GM18861 (cell line): ENCODE results near the gene SRRT.
A peak's percentile ranks its signal among the peaks of the same experiment; 100 is the strongest.

Experiments used
- ATAC-seq: cut with Tn5 transposase; IDR thresholded peaks from one replicate; pipeline ENCODE4 v1.9.1; 2021; ENCODE audit not compliant: unreplicated experiment

SRRT gene

GRCh38 chr7:100874577-100875355 is at the start of gene SRRT:
SRRT (plus strand) TSS chr7:100875103; CDS start chr7:100875591, 488 bp downstream.
- ATAC-seq: peak; percentile 85

DNA sequence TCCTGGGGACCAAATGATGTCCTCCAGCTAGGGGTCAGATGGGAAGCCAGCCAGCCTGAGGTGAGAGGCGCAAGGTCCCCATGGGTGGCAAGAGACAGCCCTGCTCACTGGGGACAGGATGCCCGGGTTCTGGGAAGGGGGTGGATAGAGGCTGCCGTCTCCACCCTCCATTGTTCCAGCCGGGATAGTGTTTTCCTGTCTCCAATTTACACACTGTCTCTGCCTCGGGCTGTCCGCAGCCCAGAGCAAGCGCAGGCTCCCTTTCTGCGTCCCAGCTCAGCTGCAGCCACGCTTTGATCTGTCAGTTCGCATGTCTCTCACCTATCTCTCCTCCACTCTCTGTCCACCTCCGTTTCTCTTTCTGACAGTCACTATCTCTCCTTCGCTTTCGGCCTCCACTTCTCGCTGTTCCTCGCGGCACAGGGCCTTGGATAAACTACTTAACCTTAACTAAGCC is 49.7 kb upstream of the SRRT start:
- ATAC-seq: no peak

DNA sequence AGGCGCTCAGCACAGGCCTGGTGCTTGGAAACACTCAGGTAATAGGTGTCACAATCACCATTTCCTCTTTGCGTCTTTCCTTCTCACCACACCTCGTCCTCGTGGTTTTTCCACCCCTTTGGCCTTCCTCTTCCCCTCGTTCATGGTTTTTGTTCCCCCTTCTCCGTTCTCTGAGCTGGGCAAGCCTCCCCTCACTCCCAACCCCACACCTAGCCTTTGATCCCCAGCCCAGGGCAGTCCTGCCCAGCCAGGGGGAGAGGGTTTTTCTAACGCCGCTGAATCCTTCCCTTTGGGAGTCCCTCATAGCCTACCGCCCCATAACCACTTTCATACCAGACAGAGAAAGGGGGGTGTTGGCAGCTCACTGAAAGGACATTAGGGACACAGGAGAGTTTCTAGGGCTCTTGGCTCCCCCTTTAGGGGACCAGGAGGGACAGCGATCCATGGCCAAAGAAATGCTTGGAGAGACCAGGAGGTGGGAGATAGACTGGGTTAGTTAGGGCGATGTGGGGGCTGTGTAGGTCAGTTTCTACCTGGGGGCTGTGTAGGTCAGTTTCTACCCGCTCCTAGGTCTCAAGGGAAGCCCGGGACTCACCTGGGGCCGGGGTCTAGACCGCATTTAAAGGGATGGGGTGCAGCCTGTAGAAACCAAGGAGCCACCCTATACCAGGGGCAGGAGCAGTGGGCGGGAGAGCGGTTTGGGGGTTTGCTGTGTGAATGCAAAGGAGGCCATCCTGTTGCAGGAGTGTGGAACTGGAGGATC is 49.0 kb upstream of the SRRT start:
- no peak for ATAC-seq

- no peak for ATAC-seq
These were observed 48.2 kb upstream of the SRRT start for GRCh38 chr7:100826514-100827329.

GRCh38 chr7:100827330-100828226 is 47.3 kb upstream of the SRRT start, which contains the start of gene EPHB4:
EPHB4 (minus strand) TSS chr7:100827523; CDS start chr7:100827030, 493 bp downstream.
- ATAC-seq: no peak

DNA sequence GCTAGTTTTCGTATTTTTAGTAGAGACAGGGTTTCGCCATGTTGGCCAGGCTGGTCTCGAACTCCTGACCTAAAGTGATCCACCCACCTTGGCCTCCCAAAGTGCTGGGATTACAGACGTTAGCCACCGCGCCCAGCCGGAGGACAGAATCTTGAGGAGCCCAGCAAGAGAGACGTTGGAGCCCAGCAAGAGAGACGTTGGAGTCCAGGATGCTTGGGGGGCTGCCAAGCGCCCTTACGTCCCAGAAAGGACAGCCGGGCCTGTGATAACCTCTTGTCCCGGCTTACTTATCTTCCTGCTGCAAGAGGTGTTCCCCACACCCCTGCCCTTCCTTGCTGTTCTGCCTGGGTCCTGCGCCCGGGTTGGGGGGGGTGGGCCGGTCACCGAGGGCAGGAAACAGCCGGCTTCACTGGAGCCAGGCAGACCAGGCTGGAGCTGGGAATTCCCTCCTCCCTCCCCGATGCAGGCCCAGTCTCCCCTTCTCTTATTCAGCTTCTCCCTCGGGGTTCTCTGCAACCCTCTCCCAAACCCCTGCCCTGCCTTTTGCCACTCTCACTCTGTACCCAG is 45.7 kb upstream of the SRRT start:
- no peak for ATAC-seq

GRCh38 chr7:100830396-100830795 is 44.5 kb upstream of the SRRT start:
- no peak for ATAC-seq

DNA sequence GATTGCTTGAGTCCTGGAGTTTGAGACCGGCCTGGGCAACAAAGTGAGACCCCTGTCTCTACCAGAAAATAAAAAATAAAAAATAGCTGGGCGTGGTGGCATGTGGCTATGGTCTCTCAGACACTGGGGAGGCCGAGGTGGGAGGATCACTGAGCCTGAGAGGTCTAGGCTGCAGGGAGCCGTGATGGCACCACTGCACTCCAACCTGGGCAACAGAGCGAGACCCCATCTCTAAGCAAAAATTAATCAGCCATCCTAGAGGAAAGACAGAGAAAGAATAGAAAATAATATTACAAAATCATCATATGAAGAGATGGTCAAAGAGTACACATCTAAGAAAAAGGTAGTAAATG is 42.6 kb upstream of the SRRT start:
- no peak for ATAC-seq

- ATAC-seq: no peak
These were observed 38.7 kb upstream of the SRRT start for GRCh38 chr7:100835903-100836811.

GRCh38 chr7:100836812-100837098 is 38.1 kb upstream of the SRRT start:
- no peak for ATAC-seq

GRCh38 chr7:100837099-100837836 is 37.6 kb upstream of the SRRT start:
- peak; percentile 70 for ATAC-seq

- ATAC-seq: no peak
These were observed 35.5 kb upstream of the SRRT start for GRCh38 chr7:100839361-100839760.

- no peak for ATAC-seq
These were observed 34.3 kb upstream of the SRRT start for GRCh38 chr7:100840470-100841100.

DNA sequence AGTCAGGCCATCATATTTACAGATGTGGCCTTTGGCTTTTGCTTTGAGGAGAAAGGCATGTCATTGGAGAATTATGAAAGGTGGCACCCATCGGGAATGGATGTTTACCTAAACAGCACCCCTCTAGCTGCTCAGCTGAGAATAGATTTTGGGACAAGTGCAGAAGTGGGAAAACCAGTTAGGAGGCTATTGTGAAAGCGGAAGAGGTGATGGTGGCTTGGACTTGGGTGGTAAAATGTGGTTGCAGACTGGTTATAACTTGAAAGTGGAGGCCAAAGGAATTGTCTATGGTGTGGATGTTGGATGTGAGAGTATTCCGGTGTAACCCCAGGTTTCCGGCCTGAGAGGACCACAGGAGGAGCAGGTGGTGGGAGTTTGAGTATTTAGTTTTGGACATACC is 27.5 kb upstream of the SRRT start:
- ATAC-seq: no peak

DNA sequence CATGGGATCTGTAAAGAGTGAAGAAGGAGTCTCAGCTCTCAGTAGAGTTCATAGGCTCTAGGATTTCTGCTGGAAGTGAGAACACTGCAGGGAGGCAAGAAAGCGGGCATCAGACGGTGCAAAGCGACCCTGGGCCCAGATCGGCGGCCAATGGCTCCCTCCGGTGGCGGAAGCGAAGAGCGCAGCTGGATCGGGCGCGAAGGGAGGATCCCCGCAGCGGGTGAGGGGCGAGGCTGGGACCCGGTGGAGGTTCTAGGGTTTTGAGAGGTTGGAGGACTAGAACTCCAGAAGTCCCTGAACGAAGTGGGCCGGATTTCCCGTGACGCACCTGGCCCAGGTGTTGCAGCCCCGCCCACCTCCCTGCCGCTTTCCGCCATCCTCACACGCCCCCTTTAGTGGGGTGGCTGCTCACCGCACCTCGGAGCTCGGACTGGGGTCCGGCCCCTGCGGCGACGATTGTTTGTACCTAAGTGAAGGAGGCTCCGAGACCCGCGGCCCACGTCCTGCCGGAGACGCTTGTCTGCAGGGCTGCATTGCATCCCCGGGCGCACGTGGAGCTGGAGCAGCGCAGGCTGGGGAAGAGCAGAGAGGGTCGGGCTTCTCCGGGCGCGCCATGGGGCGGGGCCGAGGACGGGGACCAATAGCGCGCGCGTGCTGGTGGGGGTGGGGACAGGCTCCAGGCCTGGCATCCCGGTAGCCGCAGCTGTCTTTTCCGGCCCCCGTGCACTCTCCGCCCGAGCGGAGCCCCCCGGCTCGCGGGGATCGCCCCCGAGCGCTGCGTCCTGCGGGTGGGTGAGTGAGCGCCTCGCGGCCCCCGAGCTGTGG is 22.6 kb upstream of the SRRT start, which contains the start of gene SLC12A9:
SLC12A9 (plus strand) TSS at position 666 of the 825 bp plus-strand sequence. CDS start 1,485 bp downstream, outside the sequence.
- ATAC-seq: peak; percentile 84

GRCh38 chr7:100854146-100854895 is 20.6 kb upstream of the SRRT start:
- ATAC-seq: no peak
